ENCODE measurements around the gene KCTD17.

DNA sequence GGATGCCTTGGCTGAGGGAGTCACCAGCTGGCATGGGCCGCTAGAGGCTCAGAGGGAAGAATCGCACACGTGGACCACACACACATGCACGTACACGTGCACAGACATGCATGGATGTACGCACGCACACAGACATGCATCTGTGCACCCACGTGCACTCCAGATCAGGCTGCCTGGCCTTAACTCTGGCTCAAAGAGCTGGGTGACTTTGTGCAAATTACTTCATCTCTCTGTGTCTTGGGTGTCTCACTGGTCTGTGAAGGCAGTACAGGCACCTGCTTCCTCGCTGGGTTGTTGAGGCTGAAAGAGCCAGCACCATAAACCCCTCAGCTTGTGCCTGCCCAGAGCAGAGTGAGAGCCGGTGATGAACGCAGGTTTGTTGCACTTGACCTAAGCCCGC, 29.3 kb downstream of the KCTD17 start:
- TF ChIP-seq POLR2A (IDR thresholded peaks at IDR 0.05): no peak
- TF ChIP-seq, protein P1, sequence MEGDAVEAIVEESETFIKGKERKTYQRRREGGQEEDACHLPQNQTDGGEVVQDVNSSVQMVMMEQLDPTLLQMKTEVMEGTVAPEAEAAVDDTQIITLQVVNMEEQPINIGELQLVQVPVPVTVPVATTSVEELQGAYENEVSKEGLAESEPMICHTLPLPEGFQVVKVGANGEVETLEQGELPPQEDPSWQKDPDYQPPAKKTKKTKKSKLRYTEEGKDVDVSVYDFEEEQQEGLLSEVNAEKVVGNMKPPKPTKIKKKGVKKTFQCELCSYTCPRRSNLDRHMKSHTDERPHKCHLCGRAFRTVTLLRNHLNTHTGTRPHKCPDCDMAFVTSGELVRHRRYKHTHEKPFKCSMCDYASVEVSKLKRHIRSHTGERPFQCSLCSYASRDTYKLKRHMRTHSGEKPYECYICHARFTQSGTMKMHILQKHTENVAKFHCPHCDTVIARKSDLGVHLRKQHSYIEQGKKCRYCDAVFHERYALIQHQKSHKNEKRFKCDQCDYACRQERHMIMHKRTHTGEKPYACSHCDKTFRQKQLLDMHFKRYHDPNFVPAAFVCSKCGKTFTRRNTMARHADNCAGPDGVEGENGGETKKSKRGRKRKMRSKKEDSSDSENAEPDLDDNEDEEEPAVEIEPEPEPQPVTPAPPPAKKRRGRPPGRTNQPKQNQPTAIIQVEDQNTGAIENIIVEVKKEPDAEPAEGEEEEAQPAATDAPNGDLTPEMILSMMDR (IDR thresholded peaks at IDR 0.05): no peak
- no peak for TF ChIP-seq EP300 (IDR thresholded peaks at IDR 0.05)

Data from tibial nerve (tissue), 4 donors.